SK-N-SH (cell line): ENCODE results near the gene GORASP1.

ENCODE experiments used
- CHD2 ChIP-seq: fragments of 150-350 bp; IDR thresholded peaks from 2 replicates; pipeline ENCODE4 v1.6.1; 2018; ENCODE audit warnings: low read length; ENCODE audit not compliant: partially characterized antibody
- ELF1 ChIP-seq: IDR thresholded peaks from 2 replicates; pipeline ENCODE4 v1.4.0; 2012
- EP300 ChIP-seq, 2 experiments: IDR thresholded peaks; 2 replicates each; pipeline versions ENCODE4 v1.4.0 to v1.6.1; 2012; ENCODE audit warnings: borderline replicate concordance in 1 of 2, low read depth in 1 of 2, low read length in 1 of 2
- EZH2phosphoT487 ChIP-seq: fragments of 200-600 bp; sonication (generic); IDR thresholded peaks from 2 replicates; pipeline ENCODE4 v1.6.1; 2017; ENCODE audit warnings: low read depth, mixed run types, mild to moderate bottlenecking, antibody characterized with exemption, moderate library complexity, borderline replicate concordance
- JUND ChIP-seq: IDR thresholded peaks from 2 replicates; pipeline ENCODE4 v1.4.0; 2012
- MXI1 ChIP-seq: IDR thresholded peaks from 2 replicates; pipeline ENCODE4 v1.6.1; 2012; ENCODE audit warnings: mild to moderate bottlenecking, low read depth, low read length, improper control_type of control experiment
- POLR2AphosphoS5 ChIP-seq: IDR thresholded peaks from 2 replicates; pipeline ENCODE4 v1.6.1; 2012; ENCODE audit warnings: low read depth, low read length
- RAD21 ChIP-seq: IDR thresholded peaks from 2 replicates; pipeline ENCODE4 v1.6.1; 2012; ENCODE audit warnings: mild to moderate bottlenecking, low read length
- RFX5 ChIP-seq: IDR thresholded peaks from 2 replicates; pipeline ENCODE4 v1.6.1; 2012; ENCODE audit warnings: mild to moderate bottlenecking, improper control_type of control experiment, low read length
- TEAD4 ChIP-seq: IDR thresholded peaks from 2 replicates; pipeline ENCODE4 v1.4.0; 2012; ENCODE audit warnings: mild to moderate bottlenecking, borderline replicate concordance; ENCODE audit not compliant: insufficient read depth
- TF ChIP-seq, protein P1 (sequence below): IDR thresholded peaks from 2 replicates; pipeline ENCODE4 v1.4.0; 2012; ENCODE audit warnings: low read depth
- TF ChIP-seq, protein P2 (sequence below): fragments of 200-600 bp; sonication (generic); IDR thresholded peaks from 2 replicates; pipeline ENCODE4 v1.6.1; 2017; ENCODE audit warnings: antibody characterized with exemption, mild to moderate bottlenecking, moderate library complexity
- TF ChIP-seq, protein P3 (sequence below): IDR thresholded peaks from 2 replicates; pipeline ENCODE4; 2012

DNA sequence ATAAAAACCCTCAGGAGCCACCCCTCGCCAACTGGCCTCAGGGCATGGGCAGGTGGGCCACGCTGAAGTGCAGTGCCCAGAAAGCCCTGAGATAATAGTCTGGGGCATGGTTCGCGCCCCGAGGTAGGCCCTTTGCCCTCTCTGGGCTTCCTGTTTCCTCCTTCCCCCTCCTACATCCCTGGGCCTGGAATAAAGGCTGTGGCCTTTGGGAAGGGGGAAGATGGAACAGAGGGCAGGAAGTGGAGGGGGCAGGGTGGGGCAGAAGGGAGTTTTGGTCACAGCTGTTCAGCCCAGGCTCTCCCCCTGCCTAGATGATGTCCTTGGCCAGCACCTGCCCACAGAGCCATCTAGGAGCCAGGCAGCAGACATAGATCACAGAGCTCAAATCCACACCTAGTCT lies 34.6 kb upstream of the GORASP1 start:
- TF ChIP-seq, protein P1, sequence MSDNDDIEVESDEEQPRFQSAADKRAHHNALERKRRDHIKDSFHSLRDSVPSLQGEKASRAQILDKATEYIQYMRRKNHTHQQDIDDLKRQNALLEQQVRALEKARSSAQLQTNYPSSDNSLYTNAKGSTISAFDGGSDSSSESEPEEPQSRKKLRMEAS, result no peak
- TF ChIP-seq, protein P2, sequence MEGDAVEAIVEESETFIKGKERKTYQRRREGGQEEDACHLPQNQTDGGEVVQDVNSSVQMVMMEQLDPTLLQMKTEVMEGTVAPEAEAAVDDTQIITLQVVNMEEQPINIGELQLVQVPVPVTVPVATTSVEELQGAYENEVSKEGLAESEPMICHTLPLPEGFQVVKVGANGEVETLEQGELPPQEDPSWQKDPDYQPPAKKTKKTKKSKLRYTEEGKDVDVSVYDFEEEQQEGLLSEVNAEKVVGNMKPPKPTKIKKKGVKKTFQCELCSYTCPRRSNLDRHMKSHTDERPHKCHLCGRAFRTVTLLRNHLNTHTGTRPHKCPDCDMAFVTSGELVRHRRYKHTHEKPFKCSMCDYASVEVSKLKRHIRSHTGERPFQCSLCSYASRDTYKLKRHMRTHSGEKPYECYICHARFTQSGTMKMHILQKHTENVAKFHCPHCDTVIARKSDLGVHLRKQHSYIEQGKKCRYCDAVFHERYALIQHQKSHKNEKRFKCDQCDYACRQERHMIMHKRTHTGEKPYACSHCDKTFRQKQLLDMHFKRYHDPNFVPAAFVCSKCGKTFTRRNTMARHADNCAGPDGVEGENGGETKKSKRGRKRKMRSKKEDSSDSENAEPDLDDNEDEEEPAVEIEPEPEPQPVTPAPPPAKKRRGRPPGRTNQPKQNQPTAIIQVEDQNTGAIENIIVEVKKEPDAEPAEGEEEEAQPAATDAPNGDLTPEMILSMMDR, result no peak
- no peak for TF ChIP-seq TEAD4
- TF ChIP-seq CHD2, result no peak
- TF ChIP-seq POLR2AphosphoS5, result no peak
- TF ChIP-seq MXI1, result no peak
- TF ChIP-seq, protein P3, sequence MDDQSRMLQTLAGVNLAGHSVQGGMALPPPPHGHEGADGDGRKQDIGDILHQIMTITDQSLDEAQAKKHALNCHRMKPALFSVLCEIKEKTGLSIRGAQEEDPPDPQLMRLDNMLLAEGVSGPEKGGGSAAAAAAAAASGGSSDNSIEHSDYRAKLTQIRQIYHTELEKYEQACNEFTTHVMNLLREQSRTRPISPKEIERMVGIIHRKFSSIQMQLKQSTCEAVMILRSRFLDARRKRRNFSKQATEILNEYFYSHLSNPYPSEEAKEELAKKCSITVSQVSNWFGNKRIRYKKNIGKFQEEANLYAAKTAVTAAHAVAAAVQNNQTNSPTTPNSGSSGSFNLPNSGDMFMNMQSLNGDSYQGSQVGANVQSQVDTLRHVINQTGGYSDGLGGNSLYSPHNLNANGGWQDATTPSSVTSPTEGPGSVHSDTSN, result no peak
- no peak for TF ChIP-seq EZH2phosphoT487
- TF ChIP-seq RFX5, result no peak
- TF ChIP-seq EP300 (IDR thresholded peaks at IDR 0.05; ENCODE audit: borderline replicate concordance in 1 of 2, low read depth in 1 of 2, low read length in 1 of 2), result no peak
- TF ChIP-seq JUND, result no peak
- TF ChIP-seq ELF1, result no peak
- no peak for TF ChIP-seq RAD21
